K562 (cell line): ENCODE measurements around the gene LENG8. TPM values are rescaled to one million over a fixed set of nuclear protein-coding genes. Genes with fewer than 3 reads are reported as not detected.

ENCODE experiments used
- ATAC-seq: fragments of 200-7000 bp; cut with Tn5 transposase; 3 replicates; pipeline ENCODE4 v1.9.1; 2020; ENCODE audit warnings: moderate library complexity
- BruUV-seq: library from RNA; stranded (reverse); fragments of 400-500 nt; replicated peaks from 2 replicates; lab custom pipeline; 2021; lab: Mats Ljungman, UMichigan
- CTCF ChIA-PET: fragments of 300-600 bp; formaldehyde crosslinking; extraction: SDS; loops from one replicate; lab custom pipeline; 2021; ENCODE audit warnings: low intra/inter-chr PET ratio; lab: Yijun Ruan, JAX
- POLR2A ChIA-PET: fragments of 300-600, 350-650 bp; sonication (Branson Sonifier 250); formaldehyde crosslinking; extraction: SDS; loops from one replicate; lab custom pipeline; 2021; ENCODE audit warnings: antibody characterized with exemption, inconsistent platforms; lab: Yijun Ruan, JAX
- DNase-seq, 4 experiments: peaks; one replicate each; pipeline versions ENCODE4 v3.0.0 to v3.0.0-alpha.2; 2011 to 2018; ENCODE audit warnings: low spot score in 3 of 4, mixed read lengths in 3 of 4; ENCODE audit errors: extremely low read depth in 1 of 4
- FAIRE-seq: peaks from 2 replicates; lab custom pipeline; 2011; peaks lifted over from hg19 to GRCh38; lab: Jason Lieb, UNC
- H2AFZ ChIP-seq: 2 replicates; pipeline ENCODE4 v1.6.0; 2011; ENCODE audit warnings: low read depth, low read length, control low read depth, inconsistent platforms
- H3K27ac ChIP-seq: fragments of 200-600 bp; 3 replicates; pipeline ENCODE4 v1.8.0; 2011; ENCODE audit warnings: low read depth, mild to moderate bottlenecking, control low read depth, inconsistent platforms, low read length, moderate library complexity, mixed read lengths; ENCODE audit errors: extremely low read depth
- H3K27me3 ChIP-seq, 2 experiments: fragments of 300-600 bp in 1 of 2; 2 replicates in 1 of 2; 3 replicates in 1 of 2; pipeline versions ENCODE4 v1.6.0 to v1.8.0; 2011; ENCODE audit warnings: inconsistent platforms in 2 of 2, low read length in 2 of 2, mild to moderate bottlenecking in 1 of 2, mixed read lengths in 1 of 2, moderate library complexity in 1 of 2; ENCODE audit not compliant: control insufficient read depth in 2 of 2, insufficient read depth in 2 of 2
- H3K36me3 ChIP-seq: fragments of 300-600 bp; 3 replicates; pipeline ENCODE4 v1.8.0; 2011; ENCODE audit warnings: mild to moderate bottlenecking, low read length, inconsistent platforms; ENCODE audit not compliant: control insufficient read depth, insufficient read depth
- H3K4me1 ChIP-seq, 2 experiments: fragments of 200-600 bp in 1 of 2; replicated peaks in 1 of 2; 2 replicates in 1 of 2; 3 replicates in 1 of 2; pipeline versions ENCODE4 v1.5.1 to v1.8.0; 2011; ENCODE audit warnings: inconsistent platforms in 2 of 2, low read length in 2 of 2, mild to moderate bottlenecking in 1 of 2, mixed read lengths in 1 of 2, moderate library complexity in 1 of 2; ENCODE audit not compliant: control insufficient read depth in 2 of 2, insufficient read depth in 2 of 2
- H3K4me2 ChIP-seq: 2 replicates; pipeline ENCODE4 v1.6.1; 2011; ENCODE audit warnings: low read length, control low read depth, inconsistent platforms, mixed read lengths; ENCODE audit not compliant: insufficient read depth
- H3K4me3 ChIP-seq: fragments of 200-600 bp; sonication (generic), shearing (Covaris generic); 2 replicates; pipeline ENCODE4 v1.5.1; 2016; ENCODE audit warnings: control low read depth, inconsistent platforms
- H3K79me2 ChIP-seq: fragments of 200-600 bp; 3 replicates; pipeline ENCODE4 v1.8.0; 2011; ENCODE audit warnings: low read length, inconsistent platforms; ENCODE audit not compliant: control insufficient read depth, insufficient read depth
- H3K9ac ChIP-seq, 2 experiments: 2 replicates each; pipeline versions ENCODE4 v1.6.0 to v1.6.1; 2011; ENCODE audit warnings: low read depth in 2 of 2, low read length in 2 of 2, control low read depth in 1 of 2, inconsistent platforms in 1 of 2, mild to moderate bottlenecking in 1 of 2, mixed read lengths in 1 of 2; ENCODE audit not compliant: insufficient read depth in 1 of 2
- H3K9me1 ChIP-seq: one replicate; pipeline ENCODE4 v1.6.0; 2011; ENCODE audit warnings: inconsistent platforms, mild to moderate bottlenecking, low read length, moderate library complexity; ENCODE audit not compliant: control insufficient read depth, insufficient read depth
- H3K9me3 ChIP-seq: replicated peaks from 2 replicates; pipeline ENCODE4 v1.5.1; 2011; ENCODE audit warnings: low read depth, low read length, inconsistent platforms; ENCODE audit not compliant: control insufficient read depth, insufficient read depth
- H4K20me1 ChIP-seq: replicated peaks from 2 replicates; pipeline ENCODE4 v1.6.1; 2011; ENCODE audit warnings: low read length, inconsistent platforms, mixed read lengths; ENCODE audit not compliant: control insufficient read depth, insufficient read depth
- HDAC6 ChIP-seq: IDR thresholded peaks from 2 replicates; pipeline ENCODE4 v1.6.1; 2012; ENCODE audit warnings: low read depth, mild to moderate bottlenecking, control low read depth, inconsistent platforms, low read length, moderate library complexity
- HNRNPL ChIP-seq: fragments of 200-400 bp; formaldehyde crosslinking; IDR thresholded peaks from 2 replicates; pipeline ENCODE4 v1.6.1; 2017; ENCODE audit warnings: low read depth, mild to moderate bottlenecking, low read length
- ZFP36 ChIP-seq: fragments of 150-350 bp; IDR thresholded peaks from 2 replicates; pipeline ENCODE4 v1.6.1; 2018; ENCODE audit warnings: low read length, low read depth; ENCODE audit not compliant: partially characterized antibody
- ZNF551 ChIP-seq: fragments of 250-450 bp; sonication (Bioruptor Pico); IDR thresholded peaks from 2 replicates; pipeline ENCODE4 v1.5.0; 2021; ENCODE audit warnings: mild to moderate bottlenecking, moderate library complexity
- WGBS: fragments of 100-300 bp; shearing (Covaris generic); methylation state at CpG from one replicate; pipeline ENCODE4 v1.1.6; 2016; ENCODE audit warnings: low coverage, mixed read lengths; ENCODE audit not compliant: insufficient coverage; ENCODE audit errors: missing lambda C conversion rate; 5-methylcytosine and 5-hydroxymethylcytosine counted together
- in situ Hi-C: fragments of 300-500 bp; cut with MboI; formaldehyde crosslinking; loops from 4 replicates; pipeline ENCODE4 v1.15.0; 2018; ENCODE audit warnings: inconsistent platforms, mixed read lengths
- intact Hi-C: fragments of 100-400 bp; cut with micrococcal nuclease; formaldehyde crosslinking; loops from 2 replicates; pipeline ENCODE4 v1.14.2; 2022
- polyA plus RNA-seq, 8 experiments: library from polyadenylated mRNA; depleted of rRNA in 4 of 8; stranded (reverse) in 5 of 8; unstranded in 3 of 8; fragments of >200 nt; fragmentation: Nextera tagmentation in 2 of 8; fragmentation: Illumina TruSeq in 1 of 8; extraction: Ambion mirVana in 2 of 8; extraction: Trizol in 1 of 8; gene quantifications; 2 replicates each; pipeline versions ENCODE4 v1.2.1 to v1.2.3, GENCODE V29; 2011 to 2014; ENCODE audit warnings: inconsistent platforms in 1 of 8, missing spikeins in 1 of 8
- total RNA-seq, 7 experiments: library from RNA; depleted of rRNA in 6 of 7; stranded (reverse); fragments of >200 nt in 6 of 7; fragmentation: Illumina TruSeq in 2 of 7; extraction: Trizol in 2 of 7; gene quantifications; 2 replicates each; pipeline versions ENCODE4 v1.2.1 to v1.2.3, GENCODE V29; 2011 to 2021; ENCODE audit warnings: low replicate concordance in 1 of 7
- TF ChIP-seq, protein P1 (sequence below), 2 experiments: fragments of 450-650 bp in 1 of 2; IDR thresholded peaks; 2 replicates each; pipeline ENCODE4 v1.6.1; 2011 to 2017; ENCODE audit warnings: low read depth in 2 of 2, antibody characterized with exemption in 1 of 2, borderline replicate concordance in 1 of 2, low read length in 1 of 2, mild to moderate bottlenecking in 1 of 2, mixed read lengths in 1 of 2; ENCODE audit not compliant: control insufficient read depth in 1 of 2
- TF ChIP-seq, protein P2 (sequence below): fragments of 450-650 bp; formaldehyde crosslinking; IDR thresholded peaks from 2 replicates; pipeline ENCODE4 v1.4.0; 2022; ENCODE audit warnings: missing genetic modification characterization
- TF ChIP-seq, protein P3 (sequence below): sonication (generic); formaldehyde crosslinking; IDR thresholded peaks from 2 replicates; pipeline ENCODE4 v1.8.0; 2023; ENCODE audit warnings: mild to moderate bottlenecking, missing genetic modification reagents
- TF ChIP-seq, protein P4 (sequence below): fragments of 450-650 bp; IDR thresholded peaks from 2 replicates; pipeline ENCODE4 v1.6.1; 2016; ENCODE audit warnings: borderline replicate concordance

LENG8 gene
- total and polyA plus RNA-seq, 9 of the 15 experiments (the other 6 are each of a cell fraction or from before 2014, with no cell fraction given) = 0.74 to 146 (median 28.1) TPM

DNA sequence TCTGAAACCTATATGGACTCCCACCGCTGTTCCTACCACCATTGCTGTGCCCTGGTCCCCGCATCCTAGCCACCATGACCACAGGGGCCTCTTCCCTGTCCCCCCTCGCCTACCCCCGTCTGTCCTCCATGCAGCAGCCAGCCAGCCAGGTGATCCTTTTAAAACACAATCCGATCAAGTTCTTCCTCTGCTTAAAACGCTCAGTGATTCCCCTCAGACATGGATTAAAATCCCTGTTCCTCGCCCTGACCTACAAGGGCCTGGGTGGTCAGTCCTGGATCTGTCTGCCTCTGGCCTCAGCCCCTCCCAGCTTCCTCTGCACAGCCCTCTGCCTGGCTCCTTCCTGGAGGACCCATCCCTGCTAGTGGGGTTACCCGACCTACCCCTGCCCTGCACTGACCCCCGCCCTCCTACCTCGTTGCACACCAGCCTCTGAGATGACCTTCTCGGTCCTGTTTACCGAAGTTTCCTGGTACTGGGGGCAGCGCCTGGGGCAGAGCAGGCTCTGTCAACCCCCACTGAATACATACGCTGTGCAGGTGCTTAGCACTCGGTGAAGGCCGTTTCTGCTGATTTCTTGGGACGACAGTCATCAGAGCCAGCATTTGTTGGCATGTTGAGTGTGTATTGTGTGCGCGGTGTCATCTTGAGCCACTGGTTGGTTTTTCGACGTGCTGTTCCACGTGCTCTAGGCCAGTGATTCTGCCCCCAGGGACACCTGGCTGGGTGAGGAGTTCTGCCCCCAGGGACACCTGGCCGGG lies 14.7 kb upstream of the LENG8 start:
- Histone ChIP-seq H3K27me3 (no peaks in the 10 kb centered on the region; a peak in 1 of 5 replicates), H3K36me3 (peaks cover 7% of the 10 kb centered on the region; the same call in 1 of the 3 replicates), H3K9me1 (no peaks in the 10 kb centered on the region), H3K79me2 (peaks cover 6% of the 10 kb centered on the region; the same call in 2 of the 3 replicates), H3K9me3 (no peaks in the 10 kb centered on the region), H3K4me1 (peaks cover 0 to 37% of the 10 kb centered on the region in 2 experiments; a peak in 2 of 5 replicates), H2AFZ (no peak overlapping the region), H3K9ac (peak overlapping the region in 1 of 2 experiments; percentile 43; a peak in 1 of 4 replicates), H4K20me1 (peaks cover 10% of the 10 kb centered on the region; the same call in 1 of the 2 replicates), H3K4me3 (no peak overlapping the region), H3K4me2 (no peak overlapping the region), H3K27ac (no peak overlapping the region)
- ChIA-PET CTCF (no interaction called here), POLR2A (interaction anchor here (1.2 to 1.5 kb wide), 2 partner anchors 13 to 15 kb away, joined by 4 to 6 read pairs; partner anchors contain the start of gene LENG8)
- no peak for DNase-seq
- no TSS peak for BruUV-seq
- intact Hi-C loops (no loop called here), in situ Hi-C loops (no loop called here)
- WGBS = 52% methylated on average over 21 of the region's 23 CpGs
- ATAC-seq = no peak
- FAIRE-seq = no peak
- no peak for TF ChIP-seq HNRNPL
- TF ChIP-seq ZNF551 (CRISPR knock-in tag) = no peak
- TF ChIP-seq, protein P1, sequence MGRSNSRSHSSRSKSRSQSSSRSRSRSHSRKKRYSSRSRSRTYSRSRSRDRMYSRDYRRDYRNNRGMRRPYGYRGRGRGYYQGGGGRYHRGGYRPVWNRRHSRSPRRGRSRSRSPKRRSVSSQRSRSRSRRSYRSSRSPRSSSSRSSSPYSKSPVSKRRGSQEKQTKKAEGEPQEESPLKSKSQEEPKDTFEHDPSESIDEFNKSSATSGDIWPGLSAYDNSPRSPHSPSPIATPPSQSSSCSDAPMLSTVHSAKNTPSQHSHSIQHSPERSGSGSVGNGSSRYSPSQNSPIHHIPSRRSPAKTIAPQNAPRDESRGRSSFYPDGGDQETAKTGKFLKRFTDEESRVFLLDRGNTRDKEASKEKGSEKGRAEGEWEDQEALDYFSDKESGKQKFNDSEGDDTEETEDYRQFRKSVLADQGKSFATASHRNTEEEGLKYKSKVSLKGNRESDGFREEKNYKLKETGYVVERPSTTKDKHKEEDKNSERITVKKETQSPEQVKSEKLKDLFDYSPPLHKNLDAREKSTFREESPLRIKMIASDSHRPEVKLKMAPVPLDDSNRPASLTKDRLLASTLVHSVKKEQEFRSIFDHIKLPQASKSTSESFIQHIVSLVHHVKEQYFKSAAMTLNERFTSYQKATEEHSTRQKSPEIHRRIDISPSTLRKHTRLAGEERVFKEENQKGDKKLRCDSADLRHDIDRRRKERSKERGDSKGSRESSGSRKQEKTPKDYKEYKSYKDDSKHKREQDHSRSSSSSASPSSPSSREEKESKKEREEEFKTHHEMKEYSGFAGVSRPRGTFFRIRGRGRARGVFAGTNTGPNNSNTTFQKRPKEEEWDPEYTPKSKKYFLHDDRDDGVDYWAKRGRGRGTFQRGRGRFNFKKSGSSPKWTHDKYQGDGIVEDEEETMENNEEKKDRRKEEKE (IDR thresholded peaks at IDR 0.05; ENCODE audit: borderline replicate concordance in 1 of 2, control insufficient read depth in 1 of 2, low read depth in 2 of 2, low read length in 1 of 2) = no peak
- no peak for TF ChIP-seq ZFP36
- TF ChIP-seq, protein P2, sequence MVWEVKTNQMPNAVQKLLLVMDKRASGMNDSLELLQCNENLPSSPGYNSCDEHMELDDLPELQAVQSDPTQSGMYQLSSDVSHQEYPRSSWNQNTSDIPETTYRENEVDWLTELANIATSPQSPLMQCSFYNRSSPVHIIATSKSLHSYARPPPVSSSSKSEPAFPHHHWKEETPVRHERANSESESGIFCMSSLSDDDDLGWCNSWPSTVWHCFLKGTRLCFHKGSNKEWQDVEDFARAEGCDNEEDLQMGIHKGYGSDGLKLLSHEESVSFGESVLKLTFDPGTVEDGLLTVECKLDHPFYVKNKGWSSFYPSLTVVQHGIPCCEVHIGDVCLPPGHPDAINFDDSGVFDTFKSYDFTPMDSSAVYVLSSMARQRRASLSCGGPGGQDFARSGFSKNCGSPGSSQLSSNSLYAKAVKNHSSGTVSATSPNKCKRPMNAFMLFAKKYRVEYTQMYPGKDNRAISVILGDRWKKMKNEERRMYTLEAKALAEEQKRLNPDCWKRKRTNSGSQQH (CRISPR knock-in tag) = peak; percentile 69; the same call in 1 of the 2 replicates
- TF ChIP-seq, protein P3, sequence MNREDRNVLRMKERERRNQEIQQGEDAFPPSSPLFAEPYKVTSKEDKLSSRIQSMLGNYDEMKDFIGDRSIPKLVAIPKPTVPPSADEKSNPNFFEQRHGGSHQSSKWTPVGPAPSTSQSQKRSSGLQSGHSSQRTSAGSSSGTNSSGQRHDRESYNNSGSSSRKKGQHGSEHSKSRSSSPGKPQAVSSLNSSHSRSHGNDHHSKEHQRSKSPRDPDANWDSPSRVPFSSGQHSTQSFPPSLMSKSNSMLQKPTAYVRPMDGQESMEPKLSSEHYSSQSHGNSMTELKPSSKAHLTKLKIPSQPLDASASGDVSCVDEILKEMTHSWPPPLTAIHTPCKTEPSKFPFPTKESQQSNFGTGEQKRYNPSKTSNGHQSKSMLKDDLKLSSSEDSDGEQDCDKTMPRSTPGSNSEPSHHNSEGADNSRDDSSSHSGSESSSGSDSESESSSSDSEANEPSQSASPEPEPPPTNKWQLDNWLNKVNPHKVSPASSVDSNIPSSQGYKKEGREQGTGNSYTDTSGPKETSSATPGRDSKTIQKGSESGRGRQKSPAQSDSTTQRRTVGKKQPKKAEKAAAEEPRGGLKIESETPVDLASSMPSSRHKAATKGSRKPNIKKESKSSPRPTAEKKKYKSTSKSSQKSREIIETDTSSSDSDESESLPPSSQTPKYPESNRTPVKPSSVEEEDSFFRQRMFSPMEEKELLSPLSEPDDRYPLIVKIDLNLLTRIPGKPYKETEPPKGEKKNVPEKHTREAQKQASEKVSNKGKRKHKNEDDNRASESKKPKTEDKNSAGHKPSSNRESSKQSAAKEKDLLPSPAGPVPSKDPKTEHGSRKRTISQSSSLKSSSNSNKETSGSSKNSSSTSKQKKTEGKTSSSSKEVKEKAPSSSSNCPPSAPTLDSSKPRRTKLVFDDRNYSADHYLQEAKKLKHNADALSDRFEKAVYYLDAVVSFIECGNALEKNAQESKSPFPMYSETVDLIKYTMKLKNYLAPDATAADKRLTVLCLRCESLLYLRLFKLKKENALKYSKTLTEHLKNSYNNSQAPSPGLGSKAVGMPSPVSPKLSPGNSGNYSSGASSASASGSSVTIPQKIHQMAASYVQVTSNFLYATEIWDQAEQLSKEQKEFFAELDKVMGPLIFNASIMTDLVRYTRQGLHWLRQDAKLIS = no peak
- TF ChIP-seq, protein P4, sequence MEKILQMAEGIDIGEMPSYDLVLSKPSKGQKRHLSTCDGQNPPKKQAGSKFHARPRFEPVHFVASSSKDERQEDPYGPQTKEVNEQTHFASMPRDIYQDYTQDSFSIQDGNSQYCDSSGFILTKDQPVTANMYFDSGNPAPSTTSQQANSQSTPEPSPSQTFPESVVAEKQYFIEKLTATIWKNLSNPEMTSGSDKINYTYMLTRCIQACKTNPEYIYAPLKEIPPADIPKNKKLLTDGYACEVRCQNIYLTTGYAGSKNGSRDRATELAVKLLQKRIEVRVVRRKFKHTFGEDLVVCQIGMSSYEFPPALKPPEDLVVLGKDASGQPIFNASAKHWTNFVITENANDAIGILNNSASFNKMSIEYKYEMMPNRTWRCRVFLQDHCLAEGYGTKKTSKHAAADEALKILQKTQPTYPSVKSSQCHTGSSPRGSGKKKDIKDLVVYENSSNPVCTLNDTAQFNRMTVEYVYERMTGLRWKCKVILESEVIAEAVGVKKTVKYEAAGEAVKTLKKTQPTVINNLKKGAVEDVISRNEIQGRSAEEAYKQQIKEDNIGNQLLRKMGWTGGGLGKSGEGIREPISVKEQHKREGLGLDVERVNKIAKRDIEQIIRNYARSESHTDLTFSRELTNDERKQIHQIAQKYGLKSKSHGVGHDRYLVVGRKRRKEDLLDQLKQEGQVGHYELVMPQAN = no peak
- no peak for TF ChIP-seq HDAC6
